ENCODE results near the gene RGS8. TPM values are rescaled to one million over a fixed set of nuclear protein-coding genes. Genes with fewer than 3 reads are reported as not detected.

The RGS8 gene
- total and polyA plus RNA-seq, 11 donors, result 0.05 to 0.23 (median 0.11) TPM; not detected in 8

GRCh38 chr1:182716740-182717720 is 32.6 kb upstream of the RGS8 start:
- intact Hi-C loops (cut with DNase I), result no loop called here
- no peak overlapping the region for H3K27ac ChIP-seq
- H3K36me3 ChIP-seq, result no peaks in the 10 kb centered on the region
- no peaks in the 10 kb centered on the region for H3K9me3 ChIP-seq
- no peaks in the 10 kb centered on the region for H3K27me3 ChIP-seq
- ATAC-seq, result no peak
- WGBS, 4 donors, result 62 to 85% (median 69%) methylated on average over 4 of the region's 4 CpGs
- no peak for TF ChIP-seq POLR2A (IDR thresholded peaks at IDR 0.05)
- no peak for TF ChIP-seq CTCF (IDR thresholded peaks at IDR 0.05)
- no peak for DNase-seq
- no peak overlapping the region for H3K4me3 ChIP-seq
- H3K4me1 ChIP-seq, result no peaks in the 10 kb centered on the region

GRCh38 chr1:182715531-182715930 is 31.1 kb upstream of the RGS8 start:
- TF ChIP-seq CTCF (IDR thresholded peaks at IDR 0.05), result no peak
- TF ChIP-seq POLR2A (IDR thresholded peaks at IDR 0.05), result no peak

GRCh38 chr1:182714546-182714945 is 30.2 kb upstream of the RGS8 start:
- intact Hi-C loops (cut with DNase I), result no loop called here
- no peak overlapping the region for H3K27ac ChIP-seq
- H3K4me1 ChIP-seq, result no peaks in the 10 kb centered on the region
- H3K27me3 ChIP-seq, result no peaks in the 10 kb centered on the region
- TF ChIP-seq CTCF (IDR thresholded peaks at IDR 0.05) (no peak), POLR2A (IDR thresholded peaks at IDR 0.05) (no peak)
- no peaks in the 10 kb centered on the region for H3K9me3 ChIP-seq
- no peaks in the 10 kb centered on the region for H3K36me3 ChIP-seq
- no peak for ATAC-seq
- H3K4me3 ChIP-seq, result no peak overlapping the region
- WGBS, 4 donors, result 77 to 88% (median 86%) methylated on average over 2 of the region's 2 CpGs
- no peak for DNase-seq

More at GRCh38 chr1:182715531-182715930, 31.1 kb upstream of the RGS8 start:
- ATAC-seq (no peak), DNase-seq (no peak)
- 46 to 94% (median 63%) methylated on average over 2 of the region's 2 CpGs for WGBS, 4 donors
- H3K9me3 ChIP-seq, result no peaks in the 10 kb centered on the region
- intact Hi-C loops (cut with DNase I), result no loop called here
- no peaks in the 10 kb centered on the region for H3K27me3 ChIP-seq
- no peak overlapping the region for H3K27ac ChIP-seq
- H3K4me1 ChIP-seq, result no peaks in the 10 kb centered on the region
- H3K4me3 ChIP-seq, result no peak overlapping the region
- H3K36me3 ChIP-seq, result no peaks in the 10 kb centered on the region

GRCh38 chr1:182713939-182714338 is 29.6 kb upstream of the RGS8 start:
- intact Hi-C loops (cut with DNase I), result no loop called here

More at GRCh38 chr1:182713939-182714338, 29.6 kb upstream of the RGS8 start:
- 86 to 93% (median 89%) methylated on average over 3 of the region's 3 CpGs for WGBS, 4 donors
- Histone ChIP-seq H3K36me3 (no peaks in the 10 kb centered on the region), H3K9me3 (no peaks in the 10 kb centered on the region), H3K4me3 (no peak overlapping the region), H3K27ac (no peak overlapping the region), H3K27me3 (no peaks in the 10 kb centered on the region), H3K4me1 (no peaks in the 10 kb centered on the region)
- ATAC-seq (no peak), DNase-seq (no peak)
- TF ChIP-seq POLR2A (IDR thresholded peaks at IDR 0.05), result no peak

All from heart left ventricle (tissue), 16 donors.